B cell (primary cell): ENCODE measurements around the gene IP6K2.

Experiments used
- EZH2 ChIP-seq: IDR thresholded peaks from 2 replicates; pipeline ENCODE4 v1.6.1; 2012; ENCODE audit warnings: borderline replicate concordance, low read depth, mild to moderate bottlenecking, moderate library complexity, low read length; ENCODE audit not compliant: insufficient read depth, poor library complexity, severe bottlenecking
- TF ChIP-seq, protein P1 (sequence below): fragments of 200-600 bp; IDR thresholded peaks from one replicate; pipeline ENCODE4 v1.8.0; 2022; ENCODE audit warnings: antibody characterized with exemption, mild to moderate bottlenecking

GRCh38 chr3:48692551-48692950 lies 24.5 kb downstream of the IP6K2 start:
- TF ChIP-seq EZH2, result no peak
- TF ChIP-seq, protein P1, sequence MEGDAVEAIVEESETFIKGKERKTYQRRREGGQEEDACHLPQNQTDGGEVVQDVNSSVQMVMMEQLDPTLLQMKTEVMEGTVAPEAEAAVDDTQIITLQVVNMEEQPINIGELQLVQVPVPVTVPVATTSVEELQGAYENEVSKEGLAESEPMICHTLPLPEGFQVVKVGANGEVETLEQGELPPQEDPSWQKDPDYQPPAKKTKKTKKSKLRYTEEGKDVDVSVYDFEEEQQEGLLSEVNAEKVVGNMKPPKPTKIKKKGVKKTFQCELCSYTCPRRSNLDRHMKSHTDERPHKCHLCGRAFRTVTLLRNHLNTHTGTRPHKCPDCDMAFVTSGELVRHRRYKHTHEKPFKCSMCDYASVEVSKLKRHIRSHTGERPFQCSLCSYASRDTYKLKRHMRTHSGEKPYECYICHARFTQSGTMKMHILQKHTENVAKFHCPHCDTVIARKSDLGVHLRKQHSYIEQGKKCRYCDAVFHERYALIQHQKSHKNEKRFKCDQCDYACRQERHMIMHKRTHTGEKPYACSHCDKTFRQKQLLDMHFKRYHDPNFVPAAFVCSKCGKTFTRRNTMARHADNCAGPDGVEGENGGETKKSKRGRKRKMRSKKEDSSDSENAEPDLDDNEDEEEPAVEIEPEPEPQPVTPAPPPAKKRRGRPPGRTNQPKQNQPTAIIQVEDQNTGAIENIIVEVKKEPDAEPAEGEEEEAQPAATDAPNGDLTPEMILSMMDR, result no peak
